SK-N-SH (cell line): ENCODE results near the gene IL15.

ENCODE experiments used
- CTCF ChIP-seq: fragments of 200-600 bp; sonication (generic); IDR thresholded peaks from 2 replicates; pipeline ENCODE4 v1.6.1; 2017; ENCODE audit warnings: antibody characterized with exemption, mild to moderate bottlenecking, moderate library complexity
- EP300 ChIP-seq, 2 experiments: IDR thresholded peaks; 2 replicates each; pipeline versions ENCODE4 v1.4.0 to v1.6.1; 2012; ENCODE audit warnings: borderline replicate concordance in 1 of 2, low read depth in 1 of 2, low read length in 1 of 2
- EZH2phosphoT487 ChIP-seq: fragments of 200-600 bp; sonication (generic); IDR thresholded peaks from 2 replicates; pipeline ENCODE4 v1.6.1; 2017; ENCODE audit warnings: low read depth, mixed run types, mild to moderate bottlenecking, antibody characterized with exemption, moderate library complexity, borderline replicate concordance
- FOXJ3 ChIP-seq: sonication (generic); formaldehyde crosslinking; IDR thresholded peaks from 2 replicates; pipeline ENCODE4 v1.5.1; 2020; ENCODE audit warnings: mild to moderate bottlenecking, missing genetic modification reagents
- JUND ChIP-seq: IDR thresholded peaks from 2 replicates; pipeline ENCODE4 v1.4.0; 2012
- MAX ChIP-seq: IDR thresholded peaks from 2 replicates; pipeline ENCODE4 v1.4.0; 2012; ENCODE audit warnings: low read depth
- MXI1 ChIP-seq: IDR thresholded peaks from 2 replicates; pipeline ENCODE4 v1.6.1; 2012; ENCODE audit warnings: mild to moderate bottlenecking, low read depth, low read length, improper control_type of control experiment
- POLR2AphosphoS5 ChIP-seq: IDR thresholded peaks from 2 replicates; pipeline ENCODE4 v1.6.1; 2012; ENCODE audit warnings: low read depth, low read length
- RAD21 ChIP-seq: IDR thresholded peaks from 2 replicates; pipeline ENCODE4 v1.6.1; 2012; ENCODE audit warnings: mild to moderate bottlenecking, low read length
- RCOR1 ChIP-seq: fragments of 150-350 bp; IDR thresholded peaks from 2 replicates; pipeline ENCODE4 v1.6.1; 2017; ENCODE audit warnings: antibody characterized with exemption, low read length
- RFX5 ChIP-seq: IDR thresholded peaks from 2 replicates; pipeline ENCODE4 v1.6.1; 2012; ENCODE audit warnings: mild to moderate bottlenecking, improper control_type of control experiment, low read length
- SIN3A ChIP-seq: IDR thresholded peaks from 2 replicates; pipeline ENCODE4 v1.6.1; 2012; ENCODE audit warnings: low read depth, mild to moderate bottlenecking, low read length, moderate library complexity, borderline replicate concordance
- SMC3 ChIP-seq: IDR thresholded peaks from 2 replicates; pipeline ENCODE4 v1.6.1; 2012; ENCODE audit warnings: low read depth, low read length, improper control_type of control experiment
- USF1 ChIP-seq: IDR thresholded peaks from 2 replicates; pipeline ENCODE4 v1.4.0; 2012; ENCODE audit warnings: low read depth, borderline replicate concordance

- TF ChIP-seq JUND = no peak
- TF ChIP-seq EP300 (IDR thresholded peaks at IDR 0.05; ENCODE audit: borderline replicate concordance in 1 of 2, low read depth in 1 of 2, low read length in 1 of 2) = no peak
- TF ChIP-seq MAX = no peak
- no peak for TF ChIP-seq CTCF
- no peak for TF ChIP-seq RCOR1
- no peak for TF ChIP-seq MXI1
- no peak for TF ChIP-seq POLR2AphosphoS5
- TF ChIP-seq RFX5 = no peak
- no peak for TF ChIP-seq RAD21
- TF ChIP-seq EZH2phosphoT487 = no peak
- no peak for TF ChIP-seq FOXJ3 (CRISPR knock-in tag)
- no peak for TF ChIP-seq SIN3A
- TF ChIP-seq USF1 = no peak
- no peak for TF ChIP-seq SMC3
These were observed 60.7 kb downstream of the IL15 start for GRCh38 chr4:141697116-141697515.
